Panc1 (cell line): Measurements from ENCODE around the gene LRRC1.

Source experiments
- CTCF ChIP-seq: fragments of 450-650 bp; IDR thresholded peaks from 2 replicates; pipeline ENCODE4 v1.5.1; 2017; ENCODE audit warnings: mild to moderate bottlenecking
- POLR2AphosphoS5 ChIP-seq: IDR thresholded peaks from 2 replicates; pipeline ENCODE4 v1.6.1; 2012; ENCODE audit warnings: mild to moderate bottlenecking, low read depth, low read length, moderate library complexity
- REST ChIP-seq, 2 experiments: IDR thresholded peaks; 2 replicates each; pipeline ENCODE4 v1.6.1; 2011 to 2012; ENCODE audit warnings: low read depth in 2 of 2, control low read depth in 1 of 2, low read length in 1 of 2, mild to moderate bottlenecking in 1 of 2, moderate library complexity in 1 of 2; ENCODE audit not compliant: insufficient read depth in 1 of 2
- SIN3A ChIP-seq: IDR thresholded peaks from 2 replicates; pipeline ENCODE4 v1.6.1; 2012; ENCODE audit warnings: low read depth, mild to moderate bottlenecking, low read length, moderate library complexity, borderline replicate concordance; ENCODE audit not compliant: insufficient read depth
- TCF7L2 ChIP-seq: IDR thresholded peaks from 2 replicates; pipeline ENCODE4 v1.6.1; 2011; ENCODE audit warnings: mild to moderate bottlenecking, low read depth, low read length, inconsistent platforms

- no peak for TF ChIP-seq CTCF
- no peak for TF ChIP-seq POLR2AphosphoS5
- TF ChIP-seq REST (IDR thresholded peaks at IDR 0.05; ENCODE audit: insufficient read depth in 1 of 2, low read depth in 2 of 2, low read length in 1 of 2): no peak
- TF ChIP-seq TCF7L2: no peak
- TF ChIP-seq SIN3A: no peak
Measured at GRCh38 chr6:53912661-53913060, 117.9 kb downstream of the LRRC1 start.
